Measurements from ENCODE around the gene MBNL2. TPM values are rescaled to one million over a fixed set of nuclear protein-coding genes. Genes with fewer than 3 reads are reported as not detected.

MBNL2 gene
- total RNA-seq, 2 experiments from 2014 or later = 15.8 to 16.1 TPM

- Mint-ChIP-seq H3K9me3 (no peaks in the 10 kb centered on the region), H3K4me1 (ENCODE audit: low read depth) (peaks cover 7% of the 10 kb centered on the region), H3K36me3 (ENCODE audit: low read depth) (peaks cover 2% of the 10 kb centered on the region), H3K27me3 (no peaks in the 10 kb centered on the region), H3K27ac (no peak overlapping the region), H3K4me3 (no peak overlapping the region)
- no peak for TF ChIP-seq CTCF (IDR thresholded peaks at IDR 0.05)
- no peak for DNase-seq
- intact Hi-C loops (cut with micrococcal nuclease) = no loop called here
- CTCF ChIA-PET = interaction anchor here (1.5 kb wide), 1 partner anchor 26 kb away, joined by 3 read pairs; no protein-coding TSS in a partner anchor
- ATAC-seq = no peak
- POLR2A ChIA-PET = no interaction called here
Observed at GRCh38 chr13:97307118-97307881, 85.2 kb downstream of the MBNL2 start.

- Mint-ChIP-seq H3K4me3 (no peak overlapping the region), H3K9me3 (no peaks in the 10 kb centered on the region), H3K27ac (no peak overlapping the region), H3K36me3 (ENCODE audit: low read depth) (peaks cover 2% of the 10 kb centered on the region), H3K4me1 (ENCODE audit: low read depth) (peaks cover 9% of the 10 kb centered on the region), H3K27me3 (no peaks in the 10 kb centered on the region)
- CTCF ChIA-PET = interaction anchor here (1.5 kb wide), 1 partner anchor 25 kb away, joined by 3 read pairs; no protein-coding TSS in a partner anchor
- POLR2A ChIA-PET = no interaction called here
- intact Hi-C loops (cut with micrococcal nuclease) = no loop called here
- ATAC-seq (no peak), DNase-seq (no peak)
- no peak for TF ChIP-seq CTCF (IDR thresholded peaks at IDR 0.05)
Observed at GRCh38 chr13:97307882-97308624, 85.9 kb downstream of the MBNL2 start.

- Mint-ChIP-seq H3K4me1 (ENCODE audit: low read depth) (peaks cover 11% of the 10 kb centered on the region), H3K9me3 (no peaks in the 10 kb centered on the region), H3K36me3 (ENCODE audit: low read depth) (peaks cover 2% of the 10 kb centered on the region), H3K27ac (no peak overlapping the region), H3K4me3 (no peak overlapping the region), H3K27me3 (no peaks in the 10 kb centered on the region)
- ATAC-seq (no peak), DNase-seq (no peak)
- ChIA-PET POLR2A (no interaction called here), CTCF (no interaction called here)
- intact Hi-C loops (cut with micrococcal nuclease) = no loop called here
- no peak for TF ChIP-seq CTCF (IDR thresholded peaks at IDR 0.05)
Observed at GRCh38 chr13:97308735-97309429, 86.7 kb downstream of the MBNL2 start.

- Mint-ChIP-seq H3K36me3 (ENCODE audit: low read depth) (peaks cover 2% of the 10 kb centered on the region), H3K4me3 (no peak overlapping the region), H3K4me1 (ENCODE audit: low read depth) (peaks cover 17% of the 10 kb centered on the region), H3K27me3 (no peaks in the 10 kb centered on the region), H3K9me3 (no peaks in the 10 kb centered on the region), H3K27ac (no peak overlapping the region)
- no peak for TF ChIP-seq CTCF (IDR thresholded peaks at IDR 0.05)
- POLR2A ChIA-PET = no interaction called here
- CTCF ChIA-PET = no interaction called here
- ATAC-seq (no peak), DNase-seq (no peak)
- intact Hi-C loops (cut with micrococcal nuclease) = no loop called here
Observed at GRCh38 chr13:97310809-97311436, 88.8 kb downstream of the MBNL2 start.
